OCI-LY7 (cell line): ENCODE measurements around the gene TNIK. TPM values are rescaled to one million over a fixed set of nuclear protein-coding genes. Genes with fewer than 3 reads are reported as not detected.

Experiments used
- BruUV-seq: library from RNA; stranded (reverse); fragments of 400-500 nt; replicated peaks from 2 replicates; lab custom pipeline; 2021; lab: Mats Ljungman, UMichigan
- CTCF ChIA-PET: fragments of 300-600 bp; sonication (Branson Sonifier 250); formaldehyde crosslinking; loops from one replicate; lab custom pipeline; 2022; ENCODE audit warnings: antibody characterized with exemption; ENCODE audit not compliant: unreplicated experiment; lab: Charles Lee
- POLR2A ChIA-PET: fragments of 300-600 bp; sonication (Branson Sonifier 250); formaldehyde crosslinking; loops from one replicate; lab custom pipeline; 2022; ENCODE audit warnings: antibody characterized with exemption; lab: Charles Lee
- DNase-seq: peaks from one replicate; pipeline ENCODE4 v3.0.0-alpha.2; 2015; ENCODE audit warnings: low spot score
- H2AFZ ChIP-seq: fragments of 200-600 bp; sonication (generic), shearing (Covaris generic); 2 replicates; pipeline ENCODE4 v1.6.1; 2014; ENCODE audit warnings: mild to moderate bottlenecking, antibody characterized with exemption, low read length, moderate library complexity
- H3K27ac ChIP-seq: fragments of 200-600 bp; sonication (generic); 2 replicates; pipeline ENCODE4 v1.5.1; 2014; ENCODE audit warnings: mixed run types, low read depth, mild to moderate bottlenecking, moderate library complexity, low read length, inconsistent platforms; ENCODE audit not compliant: poor library complexity, severe bottlenecking
- H3K36me3 ChIP-seq: fragments of 200-600 bp; sonication (generic); 2 replicates; pipeline ENCODE4 v1.6.1; 2014; ENCODE audit warnings: mild to moderate bottlenecking, antibody characterized with exemption, low read length, moderate library complexity, mixed read lengths; ENCODE audit not compliant: insufficient read depth
- H3K4me1 ChIP-seq: fragments of 200-600 bp; sonication (generic); 2 replicates; pipeline ENCODE4 v1.5.1; 2014; ENCODE audit warnings: mild to moderate bottlenecking, low read length; ENCODE audit not compliant: insufficient read depth, poor library complexity, severe bottlenecking
- H3K4me2 ChIP-seq: fragments of 200-600 bp; sonication (generic); 2 replicates; pipeline ENCODE4 v1.6.1; 2014; ENCODE audit warnings: mild to moderate bottlenecking, low read length
- H3K4me3 ChIP-seq: fragments of 200-600 bp; sonication (generic); 2 replicates; pipeline ENCODE4 v1.5.1; 2014; ENCODE audit warnings: mild to moderate bottlenecking, low read depth, low read length; ENCODE audit not compliant: poor library complexity, severe bottlenecking
- H3K79me2 ChIP-seq: fragments of 200-600 bp; sonication (generic); 2 replicates; pipeline ENCODE4 v1.6.1; 2016; ENCODE audit warnings: low read depth, mild to moderate bottlenecking, low read length, moderate library complexity, mixed read lengths; ENCODE audit not compliant: insufficient read depth
- H3K9me2 ChIP-seq: fragments of 200-600 bp; sonication (generic); 2 replicates; pipeline ENCODE4 v1.6.1; 2016; ENCODE audit warnings: mild to moderate bottlenecking, low read length, mixed read lengths; ENCODE audit not compliant: insufficient read depth
- H3K9me3 ChIP-seq: fragments of 200-600 bp; sonication (generic); 2 replicates; pipeline ENCODE4 v1.6.1; 2014; ENCODE audit warnings: mild to moderate bottlenecking, mixed run types, low read length, mixed read lengths
- H4K20me1 ChIP-seq: fragments of 200-600 bp; sonication (generic); 2 replicates; pipeline ENCODE4 v1.6.1; 2014; ENCODE audit warnings: mild to moderate bottlenecking, antibody characterized with exemption, low read length, moderate library complexity, mixed read lengths; ENCODE audit not compliant: insufficient read depth
- EZH2phosphoT487 ChIP-seq: fragments of 200-600 bp; sonication (generic); IDR thresholded peaks from 2 replicates; pipeline ENCODE4 v1.6.1; 2018; ENCODE audit warnings: low read depth, borderline replicate concordance, mild to moderate bottlenecking, mixed run types, antibody characterized with exemption, low read length, moderate library complexity, mixed read lengths
- intact Hi-C: fragments of 100-400 bp; cut with micrococcal nuclease; formaldehyde crosslinking; loops from one replicate; pipeline ENCODE4 v1.10.0; 2022; ENCODE audit not compliant: unreplicated experiment
- total RNA-seq, 2 experiments: library from RNA; depleted of rRNA in 1 of 2; stranded (reverse); fragments of >200 nt in 1 of 2; shearing (Covaris generic) in 1 of 2; gene quantifications; 2 replicates each; pipeline ENCODE4 v1.2.3, GENCODE V29; 2014 to 2022
- TF ChIP-seq, protein P1 (sequence below): fragments of 200-600 bp; sonication (generic); conservative IDR thresholded peaks from 2 replicates; pipeline ENCODE4 v1.5.1; 2014; ENCODE audit warnings: mild to moderate bottlenecking, antibody characterized with exemption, low read length, moderate library complexity, mixed read lengths

The TNIK gene
- total RNA-seq, 2 experiments from 2014 or later = not detected

DNA sequence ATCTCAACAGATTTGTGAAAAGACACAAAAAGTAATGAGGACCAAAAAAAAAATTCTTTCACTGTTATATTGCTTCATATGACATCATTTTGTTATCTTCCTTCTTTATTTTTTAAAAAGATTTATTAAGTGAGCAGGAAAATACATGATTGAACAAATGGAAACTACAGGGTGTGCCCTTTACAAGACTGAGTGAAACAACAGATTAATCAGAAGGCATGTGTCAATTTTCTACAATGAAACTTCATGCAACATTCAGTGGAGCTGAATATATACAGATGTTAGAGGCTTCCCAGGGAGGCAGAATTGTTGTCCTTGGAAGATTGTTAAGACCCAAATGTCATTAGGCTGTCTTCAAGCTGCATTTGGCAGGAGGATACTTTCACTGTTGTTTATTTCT is 405.3 kb downstream of the TNIK start:
- intact Hi-C loops = no loop called here
- no TSS peak for BruUV-seq
- H3K79me2 ChIP-seq = no peaks in the 10 kb centered on the region
- no peak for DNase-seq
- no peaks in the 10 kb centered on the region for H4K20me1 ChIP-seq
- H3K9me2 ChIP-seq = no peaks in the 10 kb centered on the region
- H3K36me3 ChIP-seq = no peaks in the 10 kb centered on the region
- ChIA-PET POLR2A (interaction anchor here (0.7 kb wide), 1 partner anchor 1489 kb away, joined by 4 read pairs; no protein-coding TSS in a partner anchor), CTCF (no interaction called here)
- no peak overlapping the region for H2AFZ ChIP-seq
- no peak overlapping the region for H3K4me3 ChIP-seq
- H3K4me1 ChIP-seq = no peaks in the 10 kb centered on the region
- no peak overlapping the region for H3K4me2 ChIP-seq
- TF ChIP-seq, protein P1, sequence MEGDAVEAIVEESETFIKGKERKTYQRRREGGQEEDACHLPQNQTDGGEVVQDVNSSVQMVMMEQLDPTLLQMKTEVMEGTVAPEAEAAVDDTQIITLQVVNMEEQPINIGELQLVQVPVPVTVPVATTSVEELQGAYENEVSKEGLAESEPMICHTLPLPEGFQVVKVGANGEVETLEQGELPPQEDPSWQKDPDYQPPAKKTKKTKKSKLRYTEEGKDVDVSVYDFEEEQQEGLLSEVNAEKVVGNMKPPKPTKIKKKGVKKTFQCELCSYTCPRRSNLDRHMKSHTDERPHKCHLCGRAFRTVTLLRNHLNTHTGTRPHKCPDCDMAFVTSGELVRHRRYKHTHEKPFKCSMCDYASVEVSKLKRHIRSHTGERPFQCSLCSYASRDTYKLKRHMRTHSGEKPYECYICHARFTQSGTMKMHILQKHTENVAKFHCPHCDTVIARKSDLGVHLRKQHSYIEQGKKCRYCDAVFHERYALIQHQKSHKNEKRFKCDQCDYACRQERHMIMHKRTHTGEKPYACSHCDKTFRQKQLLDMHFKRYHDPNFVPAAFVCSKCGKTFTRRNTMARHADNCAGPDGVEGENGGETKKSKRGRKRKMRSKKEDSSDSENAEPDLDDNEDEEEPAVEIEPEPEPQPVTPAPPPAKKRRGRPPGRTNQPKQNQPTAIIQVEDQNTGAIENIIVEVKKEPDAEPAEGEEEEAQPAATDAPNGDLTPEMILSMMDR = no peak
- no peak for TF ChIP-seq EZH2phosphoT487
- H3K27ac ChIP-seq = no peak overlapping the region
- no peaks in the 10 kb centered on the region for H3K9me3 ChIP-seq

GRCh38 chr3:171054231-171054630 is 406.0 kb downstream of the TNIK start:
- Histone ChIP-seq H3K4me2 (no peak overlapping the region), H3K4me1 (no peaks in the 10 kb centered on the region), H3K9me3 (no peaks in the 10 kb centered on the region), H3K79me2 (no peaks in the 10 kb centered on the region), H3K9me2 (no peaks in the 10 kb centered on the region), H3K4me3 (no peak overlapping the region), H4K20me1 (no peaks in the 10 kb centered on the region), H3K36me3 (no peaks in the 10 kb centered on the region), H3K27ac (no peak overlapping the region), H2AFZ (no peak overlapping the region)
- TF ChIP-seq, protein P1 = no peak
- TF ChIP-seq EZH2phosphoT487 = no peak
- ChIA-PET POLR2A (interaction anchor here (0.7 kb wide), 1 partner anchor 1488 kb away, joined by 4 read pairs; no protein-coding TSS in a partner anchor), CTCF (no interaction called here)
- intact Hi-C loops = no loop called here
- no TSS peak for BruUV-seq
- DNase-seq = no peak

- H3K79me2 ChIP-seq = no peaks in the 10 kb centered on the region
- no peaks in the 10 kb centered on the region for H3K4me1 ChIP-seq
- BruUV-seq = no TSS peak
- no peaks in the 10 kb centered on the region for H3K9me3 ChIP-seq
- POLR2A ChIA-PET = no interaction called here
- DNase-seq = peak; percentile 56
- H3K9me2 ChIP-seq = no peaks in the 10 kb centered on the region
- no peaks in the 10 kb centered on the region for H4K20me1 ChIP-seq
- TF ChIP-seq EZH2phosphoT487 = no peak
- TF ChIP-seq, protein P1 = peak; percentile 70
- H3K27ac ChIP-seq = no peak overlapping the region
- no peak overlapping the region for H2AFZ ChIP-seq
- no peaks in the 10 kb centered on the region for H3K36me3 ChIP-seq
- no peak overlapping the region for H3K4me3 ChIP-seq
- H3K4me2 ChIP-seq = no peak overlapping the region
- intact Hi-C loops = loop anchor here (1.0 kb wide), 1 partner anchor 516 kb away; no protein-coding TSS in a partner anchor
- CTCF ChIA-PET = no interaction called here
Measured at GRCh38 chr3:171049861-171050444, 410.3 kb downstream of the TNIK start.
